GM12875 (cell line): ENCODE data around the gene SORCS2.

ENCODE experiments used
- H3K4me3 ChIP-seq: one replicate; pipeline ENCODE4 v1.5.1; 2011; ENCODE audit warnings: low read depth, low read length, control low read depth
- TF ChIP-seq, protein P1 (sequence below): IDR thresholded peaks from 2 replicates; pipeline ENCODE4 v1.5.1; 2011; ENCODE audit warnings: low read depth, mild to moderate bottlenecking, control low read depth, inconsistent platforms, low read length, moderate library complexity, borderline replicate concordance; ENCODE audit not compliant: insufficient read depth

Gene SORCS2

DNA sequence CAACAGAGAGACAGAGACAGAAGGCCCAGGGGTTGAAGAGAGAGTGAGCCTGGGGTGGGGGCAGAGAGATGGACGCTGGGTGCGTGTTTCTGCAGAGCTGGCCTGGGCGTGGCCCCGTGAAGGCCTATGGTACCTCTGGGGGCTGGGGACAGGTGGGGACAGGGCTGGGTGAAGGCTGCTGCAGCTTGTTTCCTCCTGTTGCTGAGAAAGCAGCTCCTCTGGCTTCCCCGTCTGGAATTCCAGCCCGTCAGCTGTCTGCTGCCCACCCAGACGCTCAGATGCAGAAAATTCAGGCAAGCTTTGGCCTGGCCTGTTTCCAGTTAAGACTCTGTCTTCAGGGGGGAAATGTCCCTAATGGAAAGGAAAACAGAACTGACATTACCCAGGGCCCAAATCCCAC is 319.2 kb downstream of the SORCS2 start:
- TF ChIP-seq, protein P1, sequence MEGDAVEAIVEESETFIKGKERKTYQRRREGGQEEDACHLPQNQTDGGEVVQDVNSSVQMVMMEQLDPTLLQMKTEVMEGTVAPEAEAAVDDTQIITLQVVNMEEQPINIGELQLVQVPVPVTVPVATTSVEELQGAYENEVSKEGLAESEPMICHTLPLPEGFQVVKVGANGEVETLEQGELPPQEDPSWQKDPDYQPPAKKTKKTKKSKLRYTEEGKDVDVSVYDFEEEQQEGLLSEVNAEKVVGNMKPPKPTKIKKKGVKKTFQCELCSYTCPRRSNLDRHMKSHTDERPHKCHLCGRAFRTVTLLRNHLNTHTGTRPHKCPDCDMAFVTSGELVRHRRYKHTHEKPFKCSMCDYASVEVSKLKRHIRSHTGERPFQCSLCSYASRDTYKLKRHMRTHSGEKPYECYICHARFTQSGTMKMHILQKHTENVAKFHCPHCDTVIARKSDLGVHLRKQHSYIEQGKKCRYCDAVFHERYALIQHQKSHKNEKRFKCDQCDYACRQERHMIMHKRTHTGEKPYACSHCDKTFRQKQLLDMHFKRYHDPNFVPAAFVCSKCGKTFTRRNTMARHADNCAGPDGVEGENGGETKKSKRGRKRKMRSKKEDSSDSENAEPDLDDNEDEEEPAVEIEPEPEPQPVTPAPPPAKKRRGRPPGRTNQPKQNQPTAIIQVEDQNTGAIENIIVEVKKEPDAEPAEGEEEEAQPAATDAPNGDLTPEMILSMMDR = no peak
- H3K4me3 ChIP-seq = no peak overlapping the region

- TF ChIP-seq, protein P1 = no peak
- H3K4me3 ChIP-seq = no peak overlapping the region
These were observed 320.1 kb downstream of the SORCS2 start for GRCh38 chr4:7512428-7512827.

DNA sequence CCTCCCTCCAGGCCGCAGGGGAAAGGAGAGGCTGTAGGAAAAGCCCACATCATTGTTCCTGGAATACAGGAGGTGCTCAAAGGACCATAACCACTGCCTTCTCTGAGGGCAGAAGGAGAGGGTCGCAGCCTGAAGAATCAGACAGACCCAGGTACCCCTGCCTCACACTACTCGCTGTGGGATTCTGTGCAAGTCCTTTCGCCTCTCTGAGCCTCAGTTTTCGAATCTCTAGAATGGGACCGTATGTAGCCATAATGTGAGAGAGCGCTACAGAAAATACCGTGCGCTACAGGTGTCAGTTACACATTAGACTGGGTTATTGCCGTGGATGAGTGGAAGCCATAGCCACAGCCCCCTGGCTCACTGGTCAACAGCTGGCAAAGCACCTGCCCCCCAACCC is 320.6 kb downstream of the SORCS2 start:
- H3K4me3 ChIP-seq = no peak overlapping the region
- TF ChIP-seq, protein P1 = no peak

- TF ChIP-seq, protein P1 = no peak
- no peak overlapping the region for H3K4me3 ChIP-seq
These were observed 321.3 kb downstream of the SORCS2 start for GRCh38 chr4:7513671-7514070.

GRCh38 chr4:7514281-7514680 is 321.9 kb downstream of the SORCS2 start:
- TF ChIP-seq, protein P1 = no peak
- H3K4me3 ChIP-seq = no peak overlapping the region

- H3K4me3 ChIP-seq = no peak overlapping the region
- TF ChIP-seq, protein P1 = no peak
These were observed 322.5 kb downstream of the SORCS2 start for GRCh38 chr4:7514789-7515188.

- H3K4me3 ChIP-seq = no peak overlapping the region
- TF ChIP-seq, protein P1 = no peak
These were observed 323.1 kb downstream of the SORCS2 start for GRCh38 chr4:7515390-7515902.
